HG02798 (cell line): ENCODE results near the gene OR10P1.

Source experiments
- ATAC-seq: cut with Tn5 transposase; IDR thresholded peaks from one replicate; pipeline ENCODE4 v1.9.1; 2021; ENCODE audit warnings: mild to moderate bottlenecking; ENCODE audit not compliant: unreplicated experiment, poor library complexity

OR10P1 gene

GRCh38 chr12:55682087-55682796 is 45.5 kb downstream of the OR10P1 start:
- no peak for ATAC-seq

GRCh38 chr12:55683676-55684075 is 47.0 kb downstream of the OR10P1 start:
- no peak for ATAC-seq

- ATAC-seq, result no peak
Observed at GRCh38 chr12:55684761-55685370, 48.2 kb downstream of the OR10P1 start.

GRCh38 chr12:55685671-55686070 is 49.0 kb downstream of the OR10P1 start:
- no peak for ATAC-seq

GRCh38 chr12:55686366-55687010 is 49.8 kb downstream of the OR10P1 start:
- no peak for ATAC-seq
